ENCODE results near the gene INPP5K.
"Not testable (repeated sequence)": the region's sequence is repeated elsewhere in the genome, so short reads cannot be mapped to it uniquely, and the experiment has no call there.

The INPP5K gene

DNA sequence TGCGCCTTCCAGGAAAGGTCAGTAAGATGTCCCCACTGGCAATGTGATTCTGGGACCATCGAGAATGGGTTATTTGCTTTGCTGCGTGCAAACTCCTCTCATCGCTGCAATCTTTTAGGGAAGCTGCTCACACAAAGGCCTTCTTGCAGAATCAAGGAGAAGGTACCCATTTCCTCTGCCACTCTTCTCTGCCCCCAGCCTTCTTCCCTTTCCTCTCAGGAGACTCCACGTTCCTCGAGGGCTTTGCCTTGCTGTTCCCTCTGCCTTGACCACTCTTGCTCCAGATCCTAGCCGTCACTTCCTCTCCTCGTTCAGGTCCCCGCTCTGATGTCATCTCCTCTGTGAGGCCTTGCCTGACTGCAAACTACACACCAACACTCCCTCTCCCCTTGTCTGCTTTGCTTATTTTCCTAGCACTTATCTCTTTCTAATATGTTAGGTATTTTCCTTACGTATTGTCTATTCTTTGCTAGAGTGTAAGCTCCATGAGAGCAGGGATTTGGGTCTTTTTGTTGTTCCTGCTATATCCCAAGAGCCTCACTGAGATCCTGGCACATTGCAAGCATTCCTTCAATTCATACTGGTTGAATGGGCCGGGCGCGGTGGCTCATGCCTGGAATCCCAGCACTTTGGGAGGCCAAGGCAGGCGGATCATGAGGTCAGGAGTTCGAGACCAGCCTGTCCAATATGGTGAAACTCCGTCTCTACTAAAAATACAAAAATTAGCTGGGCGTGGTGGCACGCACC is 55.0 kb downstream of the INPP5K start:
- no peak for FAIRE-seq

DNA sequence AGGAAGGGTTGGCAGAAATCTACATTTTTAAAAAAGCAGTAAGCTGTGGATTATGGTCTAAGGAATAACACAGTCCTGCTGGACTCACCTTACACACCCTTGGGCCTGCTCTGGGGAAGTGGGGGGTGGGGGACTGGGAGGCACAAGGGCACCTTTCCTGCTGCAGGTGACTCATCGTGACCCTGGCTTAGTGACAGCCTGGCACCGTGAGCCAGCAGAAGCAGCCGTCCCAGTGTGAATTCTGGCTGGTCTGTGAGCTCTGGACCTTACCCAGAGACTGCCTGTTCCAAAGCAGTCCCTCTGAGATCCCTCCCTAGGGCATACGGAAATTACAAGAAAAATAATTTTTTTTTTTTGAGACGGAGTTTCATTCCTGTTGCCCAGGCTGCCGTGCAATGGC is 56.2 kb downstream of the INPP5K start:
- FAIRE-seq: no peak

DNA sequence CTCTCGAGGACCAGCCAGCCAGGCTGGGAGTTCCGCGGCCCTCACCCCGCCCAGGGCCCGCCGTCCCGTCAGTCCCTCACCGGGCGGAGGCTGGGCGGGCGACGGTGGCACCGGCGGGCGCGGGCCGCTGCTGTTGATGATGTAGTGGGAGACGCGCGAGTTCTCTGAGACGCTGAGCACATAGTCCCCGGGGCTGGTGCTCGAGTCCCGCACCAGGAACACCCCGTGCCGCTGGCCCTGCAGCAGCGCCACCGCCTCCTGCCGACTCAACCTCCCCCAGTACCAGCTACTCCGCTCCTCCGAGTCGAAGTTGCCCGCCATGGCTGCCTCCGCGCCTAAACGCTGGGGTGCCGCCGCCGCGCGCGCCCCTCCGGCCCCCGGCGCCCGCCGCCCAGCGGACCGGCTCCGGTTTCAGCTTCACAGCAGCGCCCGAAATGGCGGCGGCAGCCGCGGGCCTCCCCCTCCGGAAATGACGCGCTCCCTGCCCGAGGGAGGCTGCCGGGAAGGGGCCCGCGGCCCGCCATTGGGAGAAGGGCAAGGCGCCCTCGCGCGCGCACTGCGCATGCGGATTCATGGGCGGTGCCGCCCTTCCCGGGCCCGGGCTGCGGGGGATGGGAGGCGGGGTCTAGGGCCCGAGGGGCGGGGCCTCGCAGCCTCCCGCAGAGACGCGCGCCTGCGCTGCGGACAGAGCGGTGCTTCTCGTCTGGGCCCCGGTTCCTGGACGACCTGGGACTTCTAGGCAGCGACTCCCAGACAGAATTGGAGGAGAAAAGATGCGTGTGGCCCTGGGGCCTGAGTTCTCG is 60.4 kb downstream of the INPP5K start, which contains the start of gene CRK:
Gene CRK (minus strand): TSS at position 436 of the 803 bp plus-strand sequence. CDS start 115 bp downstream, at position 321.
- FAIRE-seq: no peak

DNA sequence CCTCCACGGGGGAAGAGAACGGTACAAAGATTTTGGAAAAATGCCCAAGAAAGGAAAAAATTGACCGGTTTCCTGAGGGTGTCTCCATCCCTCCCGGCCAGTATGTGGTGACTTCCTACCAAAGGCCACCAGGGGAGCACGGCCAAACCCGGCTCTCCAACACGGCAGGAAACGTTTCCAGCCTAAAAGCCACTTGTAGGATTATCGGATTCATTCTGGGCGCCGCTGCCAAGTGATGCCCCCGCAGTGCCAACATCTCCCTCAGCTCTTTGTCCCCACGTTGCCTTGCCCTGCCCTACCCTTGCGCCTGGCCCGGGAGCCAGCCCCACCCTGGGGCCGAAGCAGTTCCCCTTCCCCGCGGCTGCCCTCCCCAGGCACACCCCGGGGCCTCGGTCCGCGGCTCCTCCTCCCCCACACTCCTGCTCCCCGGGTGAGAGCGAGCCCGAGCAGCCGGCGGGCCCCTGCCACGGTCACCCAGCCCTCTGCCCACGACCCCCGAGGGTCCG is 61.1 kb downstream of the INPP5K start:
- no peak for FAIRE-seq

DNA sequence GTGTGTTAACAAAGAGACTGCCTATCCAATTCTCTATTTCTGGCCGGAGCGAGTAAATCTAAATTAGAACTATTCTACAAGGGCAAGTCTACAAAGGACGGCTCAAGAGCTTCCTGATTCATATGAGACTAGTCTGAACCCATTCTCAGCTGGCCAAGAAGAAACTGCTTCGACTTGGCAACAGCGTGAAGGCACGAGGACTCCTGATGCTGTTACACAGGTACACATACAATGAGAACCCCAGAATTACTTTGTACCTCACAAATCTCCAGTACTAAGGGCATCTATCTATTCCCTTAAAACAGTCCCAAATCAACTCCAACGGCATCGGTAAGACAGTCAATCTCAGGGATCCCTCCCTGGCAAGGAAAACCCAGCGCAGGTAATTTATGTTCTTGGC is 61.9 kb downstream of the INPP5K start:
- FAIRE-seq: no peak

DNA sequence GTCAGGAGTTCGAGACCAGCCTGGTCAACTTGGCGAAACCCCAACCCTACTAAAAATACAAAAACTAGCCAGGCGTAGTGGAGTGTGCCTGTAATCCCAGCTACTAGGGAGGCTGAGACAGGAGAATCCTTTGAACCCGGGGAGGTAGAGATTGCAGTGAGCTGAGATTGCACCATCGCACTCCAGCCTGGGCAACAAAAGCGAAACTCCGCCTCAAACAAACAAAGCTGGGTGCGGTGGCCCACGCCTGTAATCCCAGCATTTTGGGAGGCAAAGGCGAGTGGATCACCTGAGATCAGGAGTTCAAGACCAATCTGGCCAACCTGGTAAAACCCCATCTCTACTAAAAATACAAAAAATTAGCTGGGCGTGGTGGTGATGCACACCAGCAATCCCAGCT is 62.7 kb downstream of the INPP5K start:
- not testable (repeated sequence) for FAIRE-seq

DNA sequence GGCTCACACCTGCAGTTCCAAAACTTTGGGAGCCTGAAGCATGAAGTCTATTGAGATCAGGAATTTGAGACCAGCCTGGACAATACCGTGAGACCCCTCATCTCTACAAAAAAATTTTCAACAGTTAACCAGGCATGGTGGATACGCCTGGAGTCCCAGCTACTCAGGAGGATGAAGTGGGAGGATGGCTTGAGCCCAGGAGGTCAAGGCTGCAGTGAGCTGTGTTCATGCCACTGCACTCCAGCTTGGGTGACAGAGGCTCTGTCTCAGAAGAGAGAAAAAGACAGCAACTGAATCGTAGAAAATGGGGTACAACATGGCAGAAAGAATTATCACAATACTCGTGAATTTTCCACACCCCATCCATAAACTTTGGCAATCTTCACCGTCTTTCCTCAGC is 63.6 kb downstream of the INPP5K start:
- FAIRE-seq: no peak

DNA sequence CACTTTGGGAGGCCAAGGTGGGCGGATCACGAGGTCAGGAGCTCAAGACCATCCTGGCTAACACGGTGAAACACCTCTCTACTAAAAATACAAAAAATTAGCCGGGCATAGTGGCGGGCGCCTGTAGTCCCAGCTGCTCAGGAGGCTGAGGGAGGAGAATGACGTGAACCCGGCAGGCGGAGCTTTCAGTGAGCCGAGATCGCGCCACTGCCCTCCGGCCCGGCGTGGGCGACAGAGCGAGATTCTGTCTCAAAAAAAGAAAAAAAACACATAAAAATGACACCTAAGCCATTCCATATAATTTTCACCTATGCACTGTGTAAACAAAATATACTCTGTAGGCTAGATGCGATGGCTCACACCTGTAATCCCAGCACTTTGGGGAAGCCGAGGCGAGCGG is 66.2 kb downstream of the INPP5K start:
- FAIRE-seq: not testable (repeated sequence)

DNA sequence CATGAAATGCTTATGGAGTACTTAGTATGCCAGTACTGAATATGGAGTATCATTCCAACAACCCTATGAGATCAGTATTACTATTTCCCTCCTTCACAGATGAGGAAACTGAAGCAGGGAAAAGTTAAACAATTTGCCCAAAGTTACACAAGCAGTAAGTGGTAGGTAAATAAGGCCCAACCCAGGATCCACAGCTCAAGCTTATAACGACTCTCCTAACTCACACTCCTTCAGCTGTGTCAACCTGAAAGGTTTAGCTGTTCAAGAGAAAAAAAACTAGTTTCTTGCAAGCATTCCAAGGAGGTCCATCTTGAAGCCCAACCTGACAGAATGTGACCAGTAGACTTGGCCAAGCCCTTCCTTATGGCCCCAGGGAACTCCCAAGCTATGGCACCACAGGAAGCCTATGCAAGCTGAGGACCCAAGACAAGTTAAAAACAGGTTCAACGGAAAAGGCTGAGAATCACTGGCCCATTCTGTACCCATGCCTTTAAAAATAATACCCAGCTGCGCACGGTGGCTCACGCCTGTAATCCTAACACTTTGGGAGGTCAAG is 66.9 kb downstream of the INPP5K start:
- no peak for FAIRE-seq

DNA sequence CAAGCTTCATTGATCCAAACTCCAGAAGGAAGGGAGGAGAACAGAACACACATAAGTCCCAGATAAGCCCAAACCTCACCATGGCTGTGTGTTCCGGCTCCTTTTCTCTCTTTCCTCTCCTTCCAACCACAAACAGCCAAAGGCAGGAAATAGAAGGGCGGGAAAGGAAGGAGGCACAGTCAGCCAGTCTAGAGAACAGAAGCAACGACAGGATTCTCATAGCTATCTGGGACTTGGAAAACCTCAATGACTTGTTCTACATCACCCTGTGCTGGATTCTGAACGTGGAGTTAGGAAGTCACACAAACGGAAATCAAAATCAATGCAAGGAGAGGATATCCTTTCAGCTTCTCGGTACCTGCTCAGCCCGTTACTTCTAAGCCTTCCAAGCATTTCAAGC is 69.4 kb downstream of the INPP5K start:
- no peak for FAIRE-seq

DNA sequence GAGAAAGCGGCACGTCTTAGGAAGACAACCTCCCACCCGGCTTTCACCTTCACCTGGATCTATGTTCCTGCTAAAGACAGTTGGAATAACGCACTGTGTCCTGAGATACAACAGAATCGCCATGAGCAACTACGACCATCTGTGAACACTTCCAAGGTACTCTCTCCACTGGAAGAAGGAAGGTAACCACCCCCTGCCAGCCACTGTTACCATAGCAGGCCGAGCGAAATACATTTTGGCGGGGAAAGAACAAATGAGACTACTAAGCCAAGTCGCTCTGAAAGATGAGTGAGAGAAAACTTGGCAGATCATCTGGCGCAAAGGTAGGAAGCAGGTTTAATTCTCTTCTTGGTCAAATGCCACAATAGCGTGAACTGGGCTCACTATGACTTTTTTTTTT is 70.2 kb downstream of the INPP5K start:
- no peak for FAIRE-seq

DNA sequence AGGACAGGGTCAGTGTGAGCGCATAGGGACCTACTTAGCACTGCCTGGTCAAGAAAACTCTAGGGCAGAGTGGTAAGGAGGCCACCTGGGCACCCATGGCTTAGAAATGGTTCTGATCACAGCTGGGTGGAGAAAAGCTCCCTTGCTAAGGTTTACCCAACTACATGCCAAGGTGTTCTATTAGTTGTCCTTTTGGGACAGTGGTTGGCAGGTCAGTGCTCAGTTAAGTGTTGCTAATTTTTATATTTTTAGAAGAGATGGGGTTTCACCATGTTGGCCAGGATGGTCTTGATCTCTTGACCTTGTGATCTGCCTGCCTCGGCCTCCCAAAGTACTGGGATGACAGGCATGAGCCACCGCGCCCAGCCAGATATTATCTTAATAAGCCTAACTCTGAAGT is 70.7 kb downstream of the INPP5K start:
- not testable (repeated sequence) for FAIRE-seq
